Loucy (cell line): ENCODE measurements around the gene AAMDC.

Source experiments
- EZH2phosphoT487 ChIP-seq: fragments of 200-600 bp; IDR thresholded peaks from 2 replicates; pipeline ENCODE4 v1.6.1; 2018; ENCODE audit warnings: antibody characterized with exemption, mild to moderate bottlenecking, moderate library complexity, borderline replicate concordance
- TF ChIP-seq, protein P1 (sequence below): fragments of 200-600 bp; sonication (generic); conservative IDR thresholded peaks from 2 replicates; pipeline ENCODE4 v1.5.1; 2014; ENCODE audit warnings: mild to moderate bottlenecking, antibody characterized with exemption, low read length

DNA sequence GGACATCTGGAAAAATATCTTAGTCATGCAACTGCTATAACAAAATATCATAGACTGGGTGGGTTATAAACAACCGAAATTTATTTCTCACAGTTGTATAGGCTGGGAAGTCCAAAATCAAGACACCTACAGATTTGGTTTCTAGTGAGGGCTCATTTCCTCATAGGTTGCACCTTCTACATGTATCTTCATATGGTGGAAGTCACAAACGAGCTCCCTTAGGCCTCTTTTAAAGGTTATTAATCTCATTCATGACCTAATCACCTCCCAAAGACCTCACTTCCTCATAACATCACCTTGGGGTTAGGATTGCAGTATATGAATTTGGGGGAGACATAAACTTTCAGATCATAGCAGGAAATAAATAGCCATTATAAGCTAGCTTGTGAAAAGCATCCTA lies 88.3 kb downstream of the AAMDC start:
- TF ChIP-seq, protein P1, sequence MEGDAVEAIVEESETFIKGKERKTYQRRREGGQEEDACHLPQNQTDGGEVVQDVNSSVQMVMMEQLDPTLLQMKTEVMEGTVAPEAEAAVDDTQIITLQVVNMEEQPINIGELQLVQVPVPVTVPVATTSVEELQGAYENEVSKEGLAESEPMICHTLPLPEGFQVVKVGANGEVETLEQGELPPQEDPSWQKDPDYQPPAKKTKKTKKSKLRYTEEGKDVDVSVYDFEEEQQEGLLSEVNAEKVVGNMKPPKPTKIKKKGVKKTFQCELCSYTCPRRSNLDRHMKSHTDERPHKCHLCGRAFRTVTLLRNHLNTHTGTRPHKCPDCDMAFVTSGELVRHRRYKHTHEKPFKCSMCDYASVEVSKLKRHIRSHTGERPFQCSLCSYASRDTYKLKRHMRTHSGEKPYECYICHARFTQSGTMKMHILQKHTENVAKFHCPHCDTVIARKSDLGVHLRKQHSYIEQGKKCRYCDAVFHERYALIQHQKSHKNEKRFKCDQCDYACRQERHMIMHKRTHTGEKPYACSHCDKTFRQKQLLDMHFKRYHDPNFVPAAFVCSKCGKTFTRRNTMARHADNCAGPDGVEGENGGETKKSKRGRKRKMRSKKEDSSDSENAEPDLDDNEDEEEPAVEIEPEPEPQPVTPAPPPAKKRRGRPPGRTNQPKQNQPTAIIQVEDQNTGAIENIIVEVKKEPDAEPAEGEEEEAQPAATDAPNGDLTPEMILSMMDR, result no peak
- no peak for TF ChIP-seq EZH2phosphoT487
